A549 (cell line): ENCODE data around the gene C2CD2.

Experiments used
- BHLHE40 ChIP-seq: IDR thresholded peaks from 2 replicates; pipeline ENCODE4 v1.6.1; 2012; ENCODE audit warnings: low read depth, low read length, inconsistent platforms
- CTCF ChIP-seq: fragments of >200 bp; sonication (Bioruptor Twin); formaldehyde crosslinking; IDR thresholded peaks from 3 replicates; pipeline ENCODE4 v1.5.1; 2016
- EP300 ChIP-seq, 2 experiments: fragments of >200 bp; sonication (Bioruptor Twin); formaldehyde crosslinking; IDR thresholded peaks; 2 replicates in 1 of 2; 3 replicates in 1 of 2; pipeline ENCODE4 v1.6.1; 2016 to 2017
- KDM1A ChIP-seq: fragments of 200-600 bp; sonication (generic); IDR thresholded peaks from 2 replicates; pipeline ENCODE4 v1.6.1; 2016; ENCODE audit warnings: low read depth, mild to moderate bottlenecking
- POLR2A ChIP-seq: IDR thresholded peaks from 2 replicates; pipeline ENCODE4 v1.6.1; 2012; ENCODE audit warnings: mild to moderate bottlenecking, low read length

GRCh38 chr21:41923186-41923585, 30.6 kb downstream of the C2CD2 start:
- TF ChIP-seq CTCF (no peak), EP300 (IDR thresholded peaks at IDR 0.05) (no peak), POLR2A (no peak), BHLHE40 (no peak), KDM1A (no peak)
